ENCODE results near the gene MGMT. TPM values are rescaled to one million over a fixed set of nuclear protein-coding genes. Genes with fewer than 3 reads are reported as not detected.
A peak's percentile ranks its signal among the peaks of the same experiment; 100 is the strongest.

The MGMT gene
- total RNA-seq, 1 donor from 2014 or later = 19.4 TPM

DNA sequence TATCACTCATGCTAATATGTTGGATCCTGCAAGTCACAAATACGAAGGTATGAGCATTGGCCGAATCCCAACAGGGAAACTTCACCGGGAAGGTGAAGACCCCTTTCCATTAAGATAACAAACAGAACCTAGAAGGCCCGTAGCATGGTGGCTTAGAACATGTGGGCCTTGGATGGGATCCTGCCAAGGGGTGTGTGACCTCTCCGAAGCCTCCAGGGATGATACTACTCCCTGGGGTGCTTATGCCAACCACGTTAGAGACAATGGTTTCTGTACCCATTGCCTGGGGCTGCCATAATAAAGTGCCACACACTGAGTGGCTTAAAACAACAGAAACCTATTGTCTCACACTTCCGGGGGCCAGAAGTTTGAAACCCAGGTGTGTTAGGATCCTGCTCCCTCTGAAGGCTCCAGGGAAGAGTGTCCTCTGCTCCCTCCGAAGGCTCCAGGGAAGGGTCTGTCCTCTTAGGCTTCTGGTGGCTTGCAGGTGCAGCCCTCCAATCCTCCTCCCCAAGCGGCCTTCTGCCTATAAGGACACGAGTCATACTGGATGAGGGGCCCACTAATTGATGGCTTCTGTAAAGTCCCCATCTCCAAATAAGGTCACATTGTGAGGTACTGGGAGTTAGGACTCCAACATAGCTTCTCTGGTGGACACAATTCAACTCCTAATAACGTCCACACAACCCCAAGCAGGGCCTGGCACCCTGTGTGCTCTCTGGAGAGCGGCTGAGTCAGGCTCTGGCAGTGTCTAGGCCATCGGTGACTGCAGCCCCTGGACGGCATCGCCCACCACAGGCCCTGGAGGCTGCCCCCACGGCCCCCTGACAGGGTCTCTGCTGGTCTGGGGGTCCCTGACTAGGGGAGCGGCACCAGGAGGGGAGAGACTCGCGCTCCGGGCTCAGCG, 992 bp upstream of the MGMT start:
- ATAC-seq = no peak
- intact Hi-C loops (cut with DNase I) = no loop called here
- DNase-seq = no peak

DNA sequence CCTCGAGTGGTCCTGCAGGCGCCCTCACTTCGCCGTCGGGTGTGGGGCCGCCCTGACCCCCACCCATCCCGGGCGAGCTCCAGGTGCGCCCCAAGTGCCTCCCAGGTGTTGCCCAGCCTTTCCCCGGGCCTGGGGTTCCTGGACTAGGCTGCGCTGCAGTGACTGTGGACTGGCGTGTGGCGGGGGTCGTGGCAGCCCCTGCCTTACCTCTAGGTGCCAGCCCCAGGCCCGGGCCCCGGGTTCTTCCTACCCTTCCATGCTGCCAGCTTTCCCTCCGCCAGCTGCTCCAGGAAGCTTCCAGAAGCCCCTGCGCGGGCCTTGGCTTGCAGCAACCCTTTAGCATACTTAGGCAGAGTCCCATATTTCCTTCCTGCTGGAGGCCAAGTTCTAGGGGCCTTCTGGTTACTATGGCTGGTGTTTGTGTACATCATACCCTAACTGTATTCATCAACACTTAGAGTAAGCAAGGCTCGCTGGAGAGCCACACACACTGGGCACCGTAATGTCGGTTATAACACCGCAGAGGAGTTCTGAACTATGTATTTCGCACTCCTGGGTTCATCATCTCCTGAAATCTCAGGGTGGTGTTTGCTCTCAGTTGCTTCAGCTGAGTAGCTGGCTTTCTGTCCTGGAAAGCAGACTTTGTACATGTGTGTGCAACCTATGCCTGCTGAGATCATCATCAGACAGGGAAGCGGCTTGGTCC, 471 bp downstream of the MGMT start:
- Histone ChIP-seq H3K4me1 (peaks cover 8% of the 10 kb centered on the region), H3K4me3 (peak overlapping the region; percentile 90), H3K36me3 (no peaks in the 10 kb centered on the region), H3K9me3 (no peaks in the 10 kb centered on the region), H3K27ac (peak overlapping the region; percentile 88), H3K27me3 (no peaks in the 10 kb centered on the region)
- TF ChIP-seq, protein P1, sequence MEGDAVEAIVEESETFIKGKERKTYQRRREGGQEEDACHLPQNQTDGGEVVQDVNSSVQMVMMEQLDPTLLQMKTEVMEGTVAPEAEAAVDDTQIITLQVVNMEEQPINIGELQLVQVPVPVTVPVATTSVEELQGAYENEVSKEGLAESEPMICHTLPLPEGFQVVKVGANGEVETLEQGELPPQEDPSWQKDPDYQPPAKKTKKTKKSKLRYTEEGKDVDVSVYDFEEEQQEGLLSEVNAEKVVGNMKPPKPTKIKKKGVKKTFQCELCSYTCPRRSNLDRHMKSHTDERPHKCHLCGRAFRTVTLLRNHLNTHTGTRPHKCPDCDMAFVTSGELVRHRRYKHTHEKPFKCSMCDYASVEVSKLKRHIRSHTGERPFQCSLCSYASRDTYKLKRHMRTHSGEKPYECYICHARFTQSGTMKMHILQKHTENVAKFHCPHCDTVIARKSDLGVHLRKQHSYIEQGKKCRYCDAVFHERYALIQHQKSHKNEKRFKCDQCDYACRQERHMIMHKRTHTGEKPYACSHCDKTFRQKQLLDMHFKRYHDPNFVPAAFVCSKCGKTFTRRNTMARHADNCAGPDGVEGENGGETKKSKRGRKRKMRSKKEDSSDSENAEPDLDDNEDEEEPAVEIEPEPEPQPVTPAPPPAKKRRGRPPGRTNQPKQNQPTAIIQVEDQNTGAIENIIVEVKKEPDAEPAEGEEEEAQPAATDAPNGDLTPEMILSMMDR (IDR thresholded peaks at IDR 0.05) = no peak
- intact Hi-C loops (cut with DNase I) = no loop called here
- peak; percentile 1 for ATAC-seq
- DNase-seq = peak; percentile 74

More for the DNA sequence above, 992 bp upstream of the MGMT start:
- Histone ChIP-seq H3K27ac (peak overlapping the region; percentile 87), H3K9me3 (no peaks in the 10 kb centered on the region), H3K27me3 (no peaks in the 10 kb centered on the region), H3K4me1 (peaks cover 8% of the 10 kb centered on the region), H3K4me3 (peak overlapping the region; percentile 69), H3K36me3 (no peaks in the 10 kb centered on the region)
- TF ChIP-seq, protein P1 (IDR thresholded peaks at IDR 0.05) = no peak

DNA sequence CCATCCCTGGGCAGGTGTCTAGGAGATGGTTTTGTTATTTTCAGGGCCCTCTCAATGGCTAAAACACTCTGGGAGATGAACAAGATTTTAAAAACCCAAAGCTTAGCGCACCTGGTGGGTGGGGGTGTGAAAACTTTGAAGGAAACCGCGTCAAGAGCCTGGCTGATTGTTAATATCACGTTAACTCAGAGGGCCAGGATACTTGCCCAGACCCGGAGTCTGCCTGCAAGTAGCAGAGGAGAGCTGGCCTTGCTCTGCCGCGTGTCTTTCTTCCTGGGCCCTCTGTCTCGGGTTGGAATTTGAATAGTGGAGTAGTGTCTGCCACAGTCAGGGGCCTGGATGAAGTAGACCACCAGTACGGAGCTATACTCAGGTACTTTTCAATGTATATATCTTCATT, 1.1 kb downstream of the MGMT start:
- Histone ChIP-seq H3K27ac (no peak overlapping the region), H3K36me3 (no peaks in the 10 kb centered on the region), H3K9me3 (no peaks in the 10 kb centered on the region), H3K4me1 (peaks cover 8% of the 10 kb centered on the region), H3K4me3 (no peak overlapping the region), H3K27me3 (no peaks in the 10 kb centered on the region)
- no peak for DNase-seq
- TF ChIP-seq, protein P1 (IDR thresholded peaks at IDR 0.05) = no peak
- ATAC-seq = no peak
- intact Hi-C loops (cut with DNase I) = no loop called here

DNA sequence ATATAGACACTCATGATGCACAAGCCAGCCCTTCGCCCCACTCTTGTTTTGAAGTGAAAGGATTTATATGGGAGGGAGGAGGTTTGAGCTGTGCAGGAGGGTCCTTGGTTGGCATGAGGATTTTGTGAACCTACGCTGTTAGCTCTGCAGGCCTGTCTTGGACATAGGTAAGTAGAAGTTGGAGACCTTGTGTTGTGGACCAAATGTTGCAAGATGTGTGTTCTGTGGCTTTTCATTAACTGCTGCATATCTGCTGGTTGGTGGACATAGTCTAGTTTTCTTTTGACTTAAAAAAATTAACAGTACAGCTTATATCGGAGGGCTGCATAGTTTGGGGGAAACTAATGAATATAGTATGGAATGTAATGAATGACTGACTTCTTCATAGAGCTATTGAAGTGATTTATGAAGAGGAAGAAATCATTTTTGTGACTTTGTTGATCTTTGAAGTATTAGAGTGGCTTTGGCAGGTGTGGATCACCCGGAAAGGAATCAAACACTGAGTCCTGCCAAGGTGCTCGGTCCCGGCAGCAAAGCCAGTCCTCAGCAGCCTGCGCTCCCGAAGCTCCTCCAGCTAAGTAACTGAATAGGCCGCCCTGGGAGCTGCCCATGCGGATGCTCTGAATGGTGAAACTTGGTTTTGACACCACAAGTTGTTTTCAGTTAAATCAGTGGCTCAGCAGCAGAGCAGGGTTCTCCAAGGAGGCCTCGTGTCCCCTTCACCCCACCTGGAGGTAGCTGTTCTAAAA, 3.2 kb downstream of the MGMT start:
- Histone ChIP-seq H3K9me3 (no peaks in the 10 kb centered on the region), H3K27me3 (no peaks in the 10 kb centered on the region), H3K4me1 (peaks cover 8% of the 10 kb centered on the region), H3K4me3 (no peak overlapping the region), H3K27ac (no peak overlapping the region), H3K36me3 (no peaks in the 10 kb centered on the region)
- DNase-seq (no peak), ATAC-seq (no peak)
- TF ChIP-seq, protein P1 (IDR thresholded peaks at IDR 0.05) = no peak
- intact Hi-C loops (cut with DNase I) = no loop called here

DNA sequence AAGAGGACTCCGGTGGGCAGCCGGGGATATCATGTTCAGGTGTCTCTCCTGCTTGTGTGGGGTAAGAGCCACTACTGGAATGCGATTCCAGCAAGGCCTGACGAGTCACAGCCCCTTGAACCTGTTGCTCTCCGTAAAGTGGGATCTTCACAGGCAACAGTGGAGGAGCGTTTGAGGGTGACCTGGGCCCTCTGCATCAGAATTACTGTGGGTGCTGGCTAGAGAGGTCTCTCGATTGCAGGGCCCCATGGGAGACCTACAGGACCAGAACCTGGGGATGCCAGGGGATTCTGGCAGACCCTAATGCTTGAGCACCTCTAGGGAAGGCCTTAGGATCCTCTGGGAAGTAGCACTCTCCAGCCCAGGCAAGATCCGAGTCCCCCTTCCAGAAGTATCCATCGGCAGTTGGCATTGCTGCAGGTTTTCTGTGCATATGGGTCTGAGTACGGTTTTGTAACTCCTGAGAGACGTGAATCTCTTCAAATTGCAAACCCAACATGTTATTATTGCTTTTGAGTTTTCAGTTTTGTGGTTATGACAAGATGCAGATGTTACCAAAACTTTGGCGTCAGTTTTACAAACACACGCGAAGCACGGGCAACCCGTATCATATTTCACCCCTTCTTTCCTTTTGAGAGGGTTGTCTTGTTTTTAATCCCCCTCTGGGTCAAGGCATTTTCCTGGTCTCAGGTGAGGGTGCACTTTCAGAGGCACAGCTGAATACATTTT, 4.6 kb downstream of the MGMT start:
- ATAC-seq (no peak), DNase-seq (no peak)
- Histone ChIP-seq H3K27me3 (no peaks in the 10 kb centered on the region), H3K27ac (no peak overlapping the region), H3K9me3 (no peaks in the 10 kb centered on the region), H3K4me1 (peaks cover under 1% of the 10 kb centered on the region), H3K36me3 (no peaks in the 10 kb centered on the region), H3K4me3 (no peak overlapping the region)
- intact Hi-C loops (cut with DNase I) = no loop called here
- TF ChIP-seq, protein P1 (IDR thresholded peaks at IDR 0.05) = no peak
